ENCODE data around the gene LINC01488.
A peak's percentile ranks its signal among the peaks of the same experiment; 100 is the strongest.

LINC01488 gene

DNA sequence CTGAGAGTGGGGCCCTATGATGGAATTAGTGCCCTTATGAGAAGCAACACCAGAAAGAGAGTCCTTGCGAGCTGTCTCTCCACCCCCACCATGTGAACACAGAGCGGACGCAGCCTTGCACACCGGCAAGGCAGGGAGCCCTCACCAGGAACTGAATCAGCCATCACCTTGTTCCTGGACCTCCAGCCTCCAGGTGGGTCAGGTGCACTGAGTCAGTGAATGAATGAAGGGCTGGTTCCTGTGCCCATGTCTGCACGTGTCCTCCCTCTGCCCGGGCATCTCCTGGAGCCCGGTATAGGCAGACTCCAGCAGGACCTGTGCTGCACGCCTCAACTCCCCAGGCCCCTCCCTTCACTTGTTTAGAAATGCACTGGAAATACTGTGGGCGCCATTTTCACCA lies 54.9 kb downstream of the LINC01488 start:
- Histone ChIP-seq H2BK12ac (ENCODE audit: low read length in 2 of 2) (no peak overlapping the region), H3K4ac (ENCODE audit: low read depth in 1 of 2, low read length in 2 of 2) (no peak overlapping the region), H3K27ac (ENCODE audit: low read length, poor library complexity, severe bottlenecking) (no peak overlapping the region), H2AFZ (ENCODE audit: low read depth, low read length) (no peak overlapping the region), H3K27me3 (ENCODE audit: control insufficient read depth in 1 of 2, insufficient read depth in 1 of 2, low read length in 2 of 2) (peaks cover 9 to 19% of the 10 kb centered on the region in 2 experiments), H3K9me3 (ENCODE audit: control insufficient read depth, low read length) (no peaks in the 10 kb centered on the region), H4K91ac (ENCODE audit: low read length) (no peak overlapping the region), H2BK120ac (ENCODE audit: low read depth, low read length) (no peak overlapping the region), H3K4me1 (ENCODE audit: control insufficient read depth, insufficient read depth, low read depth, low read length) (peaks cover 10% of the 10 kb centered on the region), H3K79me1 (replicated peaks; ENCODE audit: low read length, poor library complexity, severe bottlenecking) (no peaks in the 10 kb centered on the region), H2AK5ac (ENCODE audit: low read length, severe bottlenecking) (no peak overlapping the region), H3K18ac (ENCODE audit: low read depth in 1 of 2, low read length in 2 of 2) (no peak overlapping the region), H3K9ac (ENCODE audit: low read length) (no peak overlapping the region), H2BK15ac (ENCODE audit: low read depth, poor library complexity, severe bottlenecking) (no peak overlapping the region), H3K36me3 (ENCODE audit: control insufficient read depth in 1 of 2, insufficient read depth in 2 of 2, low read depth in 1 of 2, low read length in 2 of 2) (no peaks in the 10 kb centered on the region), H3K4me3 (ENCODE audit: insufficient read depth in 1 of 2, low read depth in 1 of 2, low read length in 2 of 2) (no peak overlapping the region), H3K14ac (ENCODE audit: low read length in 2 of 2) (no peak overlapping the region), H3K4me2 (ENCODE audit: low read length, poor library complexity, severe bottlenecking) (no peak overlapping the region), H3K23ac (ENCODE audit: low read length in 2 of 2) (no peak overlapping the region), H2BK5ac (ENCODE audit: low read depth, low read length, poor library complexity, severe bottlenecking) (no peak overlapping the region), H4K8ac (ENCODE audit: low read length) (no peak overlapping the region)
- WGBS = 95% methylated on average over 8 of the region's 9 CpGs
- no peak for DNase-seq

DNA sequence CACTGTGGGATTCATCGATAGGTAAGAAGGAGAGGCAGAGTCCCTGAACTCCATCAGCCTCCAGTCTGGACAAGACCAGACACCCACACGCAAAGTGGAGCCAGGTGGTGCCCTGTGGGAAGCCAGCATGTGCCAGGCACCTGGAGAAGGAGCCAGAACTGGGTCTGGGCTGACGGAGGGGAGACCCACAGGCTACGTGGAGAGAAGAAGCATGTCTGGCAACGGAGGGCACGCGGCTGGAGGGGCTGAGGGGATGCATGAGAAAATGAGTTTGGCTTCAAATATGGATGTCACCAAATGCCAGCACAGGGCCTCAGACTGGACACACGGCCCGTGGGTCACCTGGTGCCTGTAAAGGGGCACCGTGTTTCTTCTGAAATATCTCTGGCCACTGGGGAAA lies 55.7 kb downstream of the LINC01488 start:
- Histone ChIP-seq H3K23ac (ENCODE audit: low read length in 2 of 2) (no peak overlapping the region), H3K14ac (ENCODE audit: low read length in 2 of 2) (peak overlapping the region in 1 of 2 experiments; percentile 53), H3K4me1 (ENCODE audit: control insufficient read depth, insufficient read depth, low read depth, low read length) (peaks cover 15% of the 10 kb centered on the region), H4K8ac (ENCODE audit: low read length) (no peak overlapping the region), H3K36me3 (ENCODE audit: control insufficient read depth in 1 of 2, insufficient read depth in 2 of 2, low read depth in 1 of 2, low read length in 2 of 2) (no peaks in the 10 kb centered on the region), H2BK15ac (ENCODE audit: low read depth, poor library complexity, severe bottlenecking) (peak overlapping the region; percentile 26), H3K9ac (ENCODE audit: low read length) (no peak overlapping the region), H3K79me1 (replicated peaks; ENCODE audit: low read length, poor library complexity, severe bottlenecking) (no peaks in the 10 kb centered on the region), H2BK5ac (ENCODE audit: low read depth, low read length, poor library complexity, severe bottlenecking) (no peak overlapping the region), H2AFZ (ENCODE audit: low read depth, low read length) (no peak overlapping the region), H4K91ac (ENCODE audit: low read length) (peak overlapping the region; percentile 34), H3K4me2 (ENCODE audit: low read length, poor library complexity, severe bottlenecking) (no peak overlapping the region), H2AK5ac (ENCODE audit: low read length, severe bottlenecking) (no peak overlapping the region), H3K18ac (ENCODE audit: low read depth in 1 of 2, low read length in 2 of 2) (no peak overlapping the region), H2BK12ac (ENCODE audit: low read length in 2 of 2) (no peak overlapping the region), H3K27me3 (ENCODE audit: control insufficient read depth in 1 of 2, insufficient read depth in 1 of 2, low read length in 2 of 2) (peaks cover 7 to 12% of the 10 kb centered on the region in 2 experiments), H3K4ac (ENCODE audit: low read depth in 1 of 2, low read length in 2 of 2) (no peak overlapping the region), H3K4me3 (ENCODE audit: insufficient read depth in 1 of 2, low read depth in 1 of 2, low read length in 2 of 2) (no peak overlapping the region), H2BK120ac (ENCODE audit: low read depth, low read length) (no peak overlapping the region), H3K9me3 (ENCODE audit: control insufficient read depth, low read length) (no peaks in the 10 kb centered on the region), H3K27ac (ENCODE audit: low read length, poor library complexity, severe bottlenecking) (no peak overlapping the region)
- no peak for DNase-seq
- 93% methylated on average over 10 of the region's 10 CpGs for WGBS

DNA sequence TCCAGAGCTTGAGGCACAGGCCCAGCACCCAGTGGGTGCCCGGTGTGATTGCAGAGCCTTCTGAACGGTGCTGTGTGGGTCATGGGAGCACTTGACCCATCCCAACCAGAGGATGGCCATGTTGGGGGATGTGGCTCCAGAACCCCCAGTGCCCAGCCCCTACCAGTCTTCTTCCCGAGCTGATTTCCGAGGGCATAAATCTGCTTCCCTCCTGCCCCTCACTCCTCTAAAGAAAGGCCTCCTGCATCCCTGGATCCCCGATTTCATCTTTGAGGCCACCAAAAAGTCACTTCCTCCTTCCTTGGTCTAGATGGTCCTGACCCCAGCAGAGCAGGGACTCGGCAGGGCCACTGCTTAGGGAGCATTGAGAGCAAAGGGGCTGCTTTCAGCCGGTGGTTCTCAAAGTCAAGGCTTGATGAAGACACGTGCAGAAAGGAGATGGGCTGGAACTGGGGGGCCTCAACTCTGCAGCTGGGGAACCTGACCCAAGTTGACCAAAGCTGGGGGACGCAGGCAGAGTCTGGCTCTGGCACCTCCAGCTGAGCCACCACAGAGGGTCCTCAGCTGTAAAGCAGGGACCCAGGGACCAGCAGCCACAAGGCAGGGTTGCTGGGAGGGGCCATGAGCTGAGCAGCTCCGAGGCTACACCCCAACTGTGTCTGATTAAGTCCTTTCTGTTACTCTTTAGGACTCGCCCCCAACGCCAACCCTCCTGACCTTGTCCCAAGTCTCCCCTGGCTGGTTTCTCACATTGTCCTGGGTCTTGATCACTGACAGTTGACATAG lies 56.6 kb downstream of the LINC01488 start:
- Histone ChIP-seq H3K27me3 (ENCODE audit: control insufficient read depth in 1 of 2, insufficient read depth in 1 of 2, low read length in 2 of 2) (peaks cover 7 to 10% of the 10 kb centered on the region in 2 experiments), H3K4me1 (ENCODE audit: control insufficient read depth, insufficient read depth, low read depth, low read length) (peaks cover 20% of the 10 kb centered on the region), H3K18ac (ENCODE audit: low read depth in 1 of 2, low read length in 2 of 2) (no peak overlapping the region), H3K79me1 (replicated peaks; ENCODE audit: low read length, poor library complexity, severe bottlenecking) (no peaks in the 10 kb centered on the region), H3K4me3 (ENCODE audit: insufficient read depth in 1 of 2, low read depth in 1 of 2, low read length in 2 of 2) (no peak overlapping the region), H3K9ac (ENCODE audit: low read length) (no peak overlapping the region), H3K14ac (ENCODE audit: low read length in 2 of 2) (no peak overlapping the region), H2BK15ac (ENCODE audit: low read depth, poor library complexity, severe bottlenecking) (no peak overlapping the region), H3K4ac (ENCODE audit: low read depth in 1 of 2, low read length in 2 of 2) (no peak overlapping the region), H2AK5ac (ENCODE audit: low read length, severe bottlenecking) (no peak overlapping the region), H4K8ac (ENCODE audit: low read length) (no peak overlapping the region), H3K27ac (ENCODE audit: low read length, poor library complexity, severe bottlenecking) (no peak overlapping the region), H2BK12ac (ENCODE audit: low read length in 2 of 2) (no peak overlapping the region), H4K91ac (ENCODE audit: low read length) (no peak overlapping the region), H2BK5ac (ENCODE audit: low read depth, low read length, poor library complexity, severe bottlenecking) (no peak overlapping the region), H3K36me3 (ENCODE audit: control insufficient read depth in 1 of 2, insufficient read depth in 2 of 2, low read depth in 1 of 2, low read length in 2 of 2) (no peaks in the 10 kb centered on the region), H3K4me2 (ENCODE audit: low read length, poor library complexity, severe bottlenecking) (no peak overlapping the region), H3K9me3 (ENCODE audit: control insufficient read depth, low read length) (no peaks in the 10 kb centered on the region), H2AFZ (ENCODE audit: low read depth, low read length) (no peak overlapping the region), H3K23ac (ENCODE audit: low read length in 2 of 2) (no peak overlapping the region), H2BK120ac (ENCODE audit: low read depth, low read length) (no peak overlapping the region)
- DNase-seq = no peak
- 93% methylated on average over 12 of the region's 12 CpGs for WGBS

DNA sequence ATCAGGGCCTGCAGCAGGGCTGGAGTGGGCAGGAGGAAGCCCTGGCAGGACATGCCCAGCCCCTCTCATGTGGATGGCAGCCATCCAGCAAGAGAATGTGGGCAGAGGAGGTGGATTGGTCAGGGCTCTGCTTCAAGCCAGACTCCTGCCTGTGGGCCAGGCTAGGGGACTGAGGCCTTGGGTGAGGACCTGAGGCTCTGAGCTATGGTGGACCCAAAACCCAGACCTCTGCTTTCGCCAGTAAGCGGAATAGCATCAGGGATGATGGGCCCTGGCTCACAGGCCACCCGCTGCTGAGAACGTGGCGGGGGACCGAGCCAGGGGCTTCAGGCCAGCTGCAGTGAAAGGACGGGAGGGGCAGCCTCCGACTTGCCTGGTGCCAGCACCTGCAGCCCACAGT lies 57.4 kb downstream of the LINC01488 start:
- DNase-seq = no peak
- Histone ChIP-seq H2BK12ac (ENCODE audit: low read length in 2 of 2) (no peak overlapping the region), H3K14ac (ENCODE audit: low read length in 2 of 2) (no peak overlapping the region), H2AK5ac (ENCODE audit: low read length, severe bottlenecking) (no peak overlapping the region), H4K8ac (ENCODE audit: low read length) (no peak overlapping the region), H3K9ac (ENCODE audit: low read length) (no peak overlapping the region), H3K4me2 (ENCODE audit: low read length, poor library complexity, severe bottlenecking) (no peak overlapping the region), H2AFZ (ENCODE audit: low read depth, low read length) (no peak overlapping the region), H3K4me1 (ENCODE audit: control insufficient read depth, insufficient read depth, low read depth, low read length) (peaks cover 20% of the 10 kb centered on the region), H3K36me3 (ENCODE audit: control insufficient read depth in 1 of 2, insufficient read depth in 2 of 2, low read depth in 1 of 2, low read length in 2 of 2) (no peaks in the 10 kb centered on the region), H3K27ac (ENCODE audit: low read length, poor library complexity, severe bottlenecking) (no peak overlapping the region), H4K91ac (ENCODE audit: low read length) (no peak overlapping the region), H3K9me3 (ENCODE audit: control insufficient read depth, low read length) (no peaks in the 10 kb centered on the region), H3K79me1 (replicated peaks; ENCODE audit: low read length, poor library complexity, severe bottlenecking) (no peaks in the 10 kb centered on the region), H3K4me3 (ENCODE audit: insufficient read depth in 1 of 2, low read depth in 1 of 2, low read length in 2 of 2) (no peak overlapping the region), H3K27me3 (ENCODE audit: control insufficient read depth in 1 of 2, insufficient read depth in 1 of 2, low read length in 2 of 2) (peaks cover 5 to 10% of the 10 kb centered on the region in 2 experiments), H2BK15ac (ENCODE audit: low read depth, poor library complexity, severe bottlenecking) (no peak overlapping the region), H3K4ac (ENCODE audit: low read depth in 1 of 2, low read length in 2 of 2) (no peak overlapping the region), H3K18ac (ENCODE audit: low read depth in 1 of 2, low read length in 2 of 2) (no peak overlapping the region), H2BK5ac (ENCODE audit: low read depth, low read length, poor library complexity, severe bottlenecking) (no peak overlapping the region), H3K23ac (ENCODE audit: low read length in 2 of 2) (no peak overlapping the region), H2BK120ac (ENCODE audit: low read depth, low read length) (no peak overlapping the region)
- WGBS = over 99% methylated on average over 8 of the region's 8 CpGs
